GM20000 (cell line): Measurements from ENCODE around the gene ATAD2B.

Experiments used
- DNase-seq: peaks from one replicate; pipeline ENCODE4 v3.0.0; 2012; ENCODE audit warnings: low spot score
- CTCF ChIP-seq: IDR thresholded peaks from 2 replicates; pipeline ENCODE4 v1.5.1; 2012; ENCODE audit warnings: mild to moderate bottlenecking, control low read depth; ENCODE audit errors: extremely low read depth, missing control alignments

Gene ATAD2B

GRCh38 chr2:23826040-23826439 is 100.9 kb downstream of the ATAD2B start:
- DNase-seq: no peak
- TF ChIP-seq CTCF: no peak

GRCh38 chr2:23824777-23825212 is 102.1 kb downstream of the ATAD2B start:
- peak; percentile 68 for TF ChIP-seq CTCF
- DNase-seq: peak; percentile 54

- no peak for DNase-seq
- no peak for TF ChIP-seq CTCF
Measured at GRCh38 chr2:23823863-23824262, 103.1 kb downstream of the ATAD2B start.

GRCh38 chr2:23814963-23815362 is 112.0 kb downstream of the ATAD2B start:
- DNase-seq: no peak

GRCh38 chr2:23813438-23813837 is 113.5 kb downstream of the ATAD2B start:
- TF ChIP-seq CTCF: no peak
- DNase-seq: no peak

More at GRCh38 chr2:23814963-23815362, 112.0 kb downstream of the ATAD2B start:
- TF ChIP-seq CTCF: no peak

GRCh38 chr2:23809150-23809549 is 117.8 kb downstream of the ATAD2B start:
- DNase-seq: no peak
- TF ChIP-seq CTCF: no peak

GRCh38 chr2:23806665-23807249 is 120.2 kb downstream of the ATAD2B start:
- DNase-seq: no peak
- TF ChIP-seq CTCF: no peak
